ENCODE data around the gene ZNRF1. TPM values are rescaled to one million over a fixed set of nuclear protein-coding genes. Genes with fewer than 3 reads are reported as not detected.

Gene ZNRF1
- total and polyA plus RNA-seq, 2 of the 4 experiments (the other 2 are of a cell fraction): 8.2 to 20.7 TPM

GRCh38 chr16:75068085-75069031 is 69.5 kb downstream of the ZNRF1 start:
- no peaks in the 10 kb centered on the region for H3K27me3 ChIP-seq (ENCODE audit: control insufficient read depth, insufficient read depth, low read length)
- WGBS, 2 experiments (ENCODE audit: extremely low coverage in 2 of 2, insufficient read length in 1 of 2): 95% methylated on average over 3 of the region's 10 CpGs; no CpG with 5 or more reads in 1 of the 2 experiments
- no peak overlapping the region for H2BK15ac ChIP-seq (ENCODE audit: low read depth, low read length)
- H3K14ac ChIP-seq (replicated peaks; ENCODE audit: low read depth, low read length): no peak overlapping the region
- H2AFZ ChIP-seq (replicated peaks; ENCODE audit: low read length, poor library complexity): no peak overlapping the region
- no peak overlapping the region for H2AK9ac ChIP-seq (replicated peaks; ENCODE audit: low read depth, low read length, poor library complexity)
- H3K23ac ChIP-seq (ENCODE audit: low read depth, low read length): no peak overlapping the region
- H3K9me1 ChIP-seq (ENCODE audit: insufficient read depth, low read length): peaks cover 12% of the 10 kb centered on the region
- DNase-seq: no peak
- H3K9ac ChIP-seq (ENCODE audit: low read depth, low read length): no peak overlapping the region
- peaks cover 45% of the 10 kb centered on the region for H4K20me1 ChIP-seq (ENCODE audit: insufficient read depth, low read length)
- no peak overlapping the region for H4K5ac ChIP-seq (ENCODE audit: low read depth, low read length)
- H3K18ac ChIP-seq (ENCODE audit: low read depth, low read length): no peak overlapping the region
- H3K4me2 ChIP-seq (ENCODE audit: low read depth, low read length): no peak overlapping the region
- no TSS peak for BruUV-seq (replicated peaks)
- no peak overlapping the region for H2AK5ac ChIP-seq (ENCODE audit: low read depth, low read length)
- H3K4ac ChIP-seq (ENCODE audit: low read depth, low read length): no peak overlapping the region
- no peak overlapping the region for H3K27ac ChIP-seq (ENCODE audit: insufficient read depth, low read length)
- no peak overlapping the region for H2BK120ac ChIP-seq (ENCODE audit: low read depth, low read length)
- intact Hi-C loops (cut with micrococcal nuclease): no loop called here
- dilution Hi-C loops (cut with HindIII; ENCODE audit: low sequenced_read_pairs, unreplicated experiment): no loop called here
- no peaks in the 10 kb centered on the region for H3K9me3 ChIP-seq (ENCODE audit: control insufficient read depth, insufficient read depth, low read length)
- peaks cover 47 to 70% of the 10 kb centered on the region in 2 experiments for H3K79me1 ChIP-seq (ENCODE audit: low read depth in 1 of 2, low read length in 2 of 2)
- H3K4me1 ChIP-seq (ENCODE audit: control insufficient read depth, insufficient read depth, low read length): peaks cover 10% of the 10 kb centered on the region
- no peak overlapping the region for H4K91ac ChIP-seq (ENCODE audit: insufficient read depth, low read depth, low read length)
- H3K36me3 ChIP-seq (ENCODE audit: control insufficient read depth, insufficient read depth, low read length): no peaks in the 10 kb centered on the region
- H2BK5ac ChIP-seq (ENCODE audit: low read depth, low read length, poor library complexity, severe bottlenecking): no peak overlapping the region
- H4K8ac ChIP-seq (ENCODE audit: low read depth in 2 of 2, low read length in 2 of 2): no peak overlapping the region
- no peak overlapping the region for H3K56ac ChIP-seq (ENCODE audit: extremely low read depth, insufficient read depth, low read length)
- POLR2A ChIA-PET (ENCODE audit: unreplicated experiment): no interaction called here
- ATAC-seq (ENCODE audit: low read depth): no peak
- TF ChIP-seq SMC3 (IDR thresholded peaks at IDR 0.05; ENCODE audit: low read depth, low read length): no peak
- TF ChIP-seq BHLHE40 (IDR thresholded peaks at IDR 0.05; ENCODE audit: low read depth, low read length): no peak
- no peak for TF ChIP-seq CEBPB (IDR thresholded peaks at IDR 0.05; ENCODE audit: low read depth, low read length)
- no peak for TF ChIP-seq CHD1 (IDR thresholded peaks at IDR 0.05; ENCODE audit: low read depth, low read length)
- TF ChIP-seq RFX5 (IDR thresholded peaks at IDR 0.05; ENCODE audit: low read depth, low read length): no peak
- in situ Hi-C loops (cut with MboI; ENCODE audit: low sequenced_read_pairs): no loop called here
- no peak overlapping the region for H2BK20ac ChIP-seq (ENCODE audit: low read depth, low read length)
- H3K4me3 ChIP-seq (ENCODE audit: insufficient read depth, low read depth, low read length): no peak overlapping the region
- CTCF ChIA-PET: no interaction called here
